ENCODE results near the gene PRRC2C. TPM values are rescaled to one million over a fixed set of nuclear protein-coding genes. Genes with fewer than 3 reads are reported as not detected.

The PRRC2C gene
- total and polyA plus RNA-seq, 12 donors: 44.4 to 103 (median 62.9) TPM

- peaks cover 0 to 87% of the 10 kb centered on the region in 2 donors for H3K36me3 ChIP-seq (replicated peaks in 1 of 2)
- TF ChIP-seq POLR2A (IDR thresholded peaks at IDR 0.05): no peak
- TF ChIP-seq, protein P1, sequence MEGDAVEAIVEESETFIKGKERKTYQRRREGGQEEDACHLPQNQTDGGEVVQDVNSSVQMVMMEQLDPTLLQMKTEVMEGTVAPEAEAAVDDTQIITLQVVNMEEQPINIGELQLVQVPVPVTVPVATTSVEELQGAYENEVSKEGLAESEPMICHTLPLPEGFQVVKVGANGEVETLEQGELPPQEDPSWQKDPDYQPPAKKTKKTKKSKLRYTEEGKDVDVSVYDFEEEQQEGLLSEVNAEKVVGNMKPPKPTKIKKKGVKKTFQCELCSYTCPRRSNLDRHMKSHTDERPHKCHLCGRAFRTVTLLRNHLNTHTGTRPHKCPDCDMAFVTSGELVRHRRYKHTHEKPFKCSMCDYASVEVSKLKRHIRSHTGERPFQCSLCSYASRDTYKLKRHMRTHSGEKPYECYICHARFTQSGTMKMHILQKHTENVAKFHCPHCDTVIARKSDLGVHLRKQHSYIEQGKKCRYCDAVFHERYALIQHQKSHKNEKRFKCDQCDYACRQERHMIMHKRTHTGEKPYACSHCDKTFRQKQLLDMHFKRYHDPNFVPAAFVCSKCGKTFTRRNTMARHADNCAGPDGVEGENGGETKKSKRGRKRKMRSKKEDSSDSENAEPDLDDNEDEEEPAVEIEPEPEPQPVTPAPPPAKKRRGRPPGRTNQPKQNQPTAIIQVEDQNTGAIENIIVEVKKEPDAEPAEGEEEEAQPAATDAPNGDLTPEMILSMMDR (IDR thresholded peaks at IDR 0.05): no peak
- H3K9me3 ChIP-seq (replicated peaks in 1 of 3): no peaks in the 10 kb centered on the region
- H3K4me1 ChIP-seq (replicated peaks in 1 of 2): no peaks in the 10 kb centered on the region
- H3K27ac ChIP-seq: no peak overlapping the region
- no peaks in the 10 kb centered on the region for H3K27me3 ChIP-seq
- intact Hi-C loops (cut with DNase I): loop anchor here in 1 of 2 donors (10.0 kb wide), 1 partner anchor 97 kb away; the partner anchor contains the start of gene PRRC2C
- H3K4me3 ChIP-seq: no peak overlapping the region
- no peak for DNase-seq
These were observed 96.4 kb downstream of the PRRC2C start for GRCh38 chr1:171581766-171582165.

- WGBS, 4 donors: 89 to 100% (median 93%) methylated on average over 2 of the region's 2 CpGs
These were observed 97.3 kb downstream of the PRRC2C start for GRCh38 chr1:171582589-171582988.

GRCh38 chr1:171583591-171584201, 98.4 kb downstream of the PRRC2C start:
- TF ChIP-seq POLR2A (IDR thresholded peaks at IDR 0.05): no peak
- TF ChIP-seq, protein P1 (IDR thresholded peaks at IDR 0.05): no peak
- 64 to 100% (median 87%) methylated on average over 1 of the region's 1 CpG for WGBS, 4 donors

More at GRCh38 chr1:171582589-171582988, 97.3 kb downstream of the PRRC2C start:
- no peak overlapping the region for H3K4me3 ChIP-seq
- intact Hi-C loops (cut with DNase I): loop anchor here in 1 of 2 donors (10.0 kb wide), 1 partner anchor 98 kb away; the partner anchor contains the start of gene PRRC2C
- no peaks in the 10 kb centered on the region for H3K4me1 ChIP-seq (replicated peaks in 1 of 2)
- no peak for TF ChIP-seq POLR2A (IDR thresholded peaks at IDR 0.05)
- TF ChIP-seq, protein P1 (IDR thresholded peaks at IDR 0.05): no peak
- H3K36me3 ChIP-seq (replicated peaks in 1 of 2): peaks cover 0 to 88% of the 10 kb centered on the region in 2 donors
- H3K27me3 ChIP-seq: no peaks in the 10 kb centered on the region
- H3K27ac ChIP-seq: no peak overlapping the region
- no peak for DNase-seq
- no peaks in the 10 kb centered on the region for H3K9me3 ChIP-seq (replicated peaks in 1 of 3)

GRCh38 chr1:171585715-171586114, 100.4 kb downstream of the PRRC2C start:
- peaks cover 0 to 7% of the 10 kb centered on the region in 2 donors for H3K4me1 ChIP-seq (replicated peaks in 1 of 2)
- H3K9me3 ChIP-seq (replicated peaks in 1 of 3): no peaks in the 10 kb centered on the region
- TF ChIP-seq, protein P1 (IDR thresholded peaks at IDR 0.05): no peak
- no peak for TF ChIP-seq POLR2A (IDR thresholded peaks at IDR 0.05)
- no peak for DNase-seq
- intact Hi-C loops (cut with DNase I): loop anchor here in 1 of 2 donors (10.0 kb wide), 1 partner anchor 101 kb away; the partner anchor contains the start of gene PRRC2C
- H3K36me3 ChIP-seq (replicated peaks in 1 of 2): peaks cover 0 to 88% of the 10 kb centered on the region in 2 donors
- 93 to 97% (median 96%) methylated on average over 9 of the region's 9 CpGs for WGBS, 4 donors
- no peaks in the 10 kb centered on the region for H3K27me3 ChIP-seq
- no peak overlapping the region for H3K4me3 ChIP-seq
- H3K27ac ChIP-seq: no peak overlapping the region

More at GRCh38 chr1:171583591-171584201, 98.4 kb downstream of the PRRC2C start:
- no peaks in the 10 kb centered on the region for H3K9me3 ChIP-seq (replicated peaks in 1 of 3)
- H3K4me1 ChIP-seq (replicated peaks in 1 of 2): no peaks in the 10 kb centered on the region
- no peak overlapping the region for H3K27ac ChIP-seq
- DNase-seq: no peak
- no peaks in the 10 kb centered on the region for H3K27me3 ChIP-seq
- intact Hi-C loops (cut with DNase I): loop anchor here in 1 of 2 donors (10.0 kb wide), 1 partner anchor 99 kb away; the partner anchor contains the start of gene PRRC2C
- peaks cover 0 to 88% of the 10 kb centered on the region in 2 donors for H3K36me3 ChIP-seq (replicated peaks in 1 of 2)
- H3K4me3 ChIP-seq: no peak overlapping the region

Data from adrenal gland (tissue), 12 donors.